Thyroid gland (tissue), 4 donors: ENCODE results near the gene FAM193B. TPM values are rescaled to one million over a fixed set of nuclear protein-coding genes. Genes with fewer than 3 reads are reported as not detected.

ENCODE experiments used
- DNase-seq, 2 donors: peaks; one replicate each; pipeline ENCODE4 v3.0.0-alpha.2; 2019
- H3K27ac ChIP-seq, 3 donors: fragments of 200-600 bp; sonication (generic); 1 replicate in 2 of 3; 2 replicates in 1 of 3; pipeline ENCODE4 v1.5.1; 2016 to 2019; ENCODE audit warnings: mild to moderate bottlenecking in 1 of 3, moderate library complexity in 1 of 3
- H3K27me3 ChIP-seq: fragments of 200-600 bp; sonication (generic); one replicate; pipeline ENCODE4 v1.5.1; 2019
- H3K36me3 ChIP-seq, 2 donors: fragments of 200-600 bp; sonication (generic); one replicate each; pipeline ENCODE4 v1.5.1; 2016 to 2019
- H3K4me1 ChIP-seq, 2 donors: fragments of 200-600 bp; sonication (generic); one replicate each; pipeline ENCODE4 v1.5.1; 2017 to 2019
- H3K4me3 ChIP-seq, 3 donors: fragments of 200-600 bp; sonication (generic); replicated peaks in 1 of 3; 1 replicate in 2 of 3; 2 replicates in 1 of 3; pipeline ENCODE4 v1.5.1; 2016; ENCODE audit warnings: mild to moderate bottlenecking in 1 of 3
- H3K9me3 ChIP-seq: fragments of 200-600 bp; sonication (generic); one replicate; pipeline ENCODE4 v1.5.1; 2017
- CTCF ChIP-seq, 6 experiments: fragments of 200-600 bp in 3 of 6; fragments of 450-650 bp in 3 of 6; sonication (generic) in 3 of 6; IDR thresholded peaks; one replicate each; pipeline ENCODE4 v1.5.1; 2016 to 2019; ENCODE audit warnings: antibody characterized with exemption in 6 of 6, mild to moderate bottlenecking in 2 of 6, inconsistent platforms in 1 of 6, moderate library complexity in 1 of 6
- POLR2A ChIP-seq, 2 donors: fragments of 450-650 bp; IDR thresholded peaks; one replicate each; pipeline ENCODE4 v1.6.1; 2017; ENCODE audit warnings: antibody characterized with exemption in 2 of 2, mild to moderate bottlenecking in 2 of 2, moderate library complexity in 1 of 2
- WGBS, 2 donors: methylation state at CpG; one replicate each; pipeline ENCODE4 v1.1.5; 2017; 5-methylcytosine and 5-hydroxymethylcytosine counted together
- intact Hi-C: fragments of 100-400 bp; cut with DNase I; formaldehyde crosslinking; loops from one replicate; pipeline ENCODE4 v1.15.1; 2023
- total RNA-seq, 4 donors: library from RNA; depleted of rRNA; stranded (reverse); fragments of >200 nt; gene quantifications; one replicate each; pipeline ENCODE4 v1.2.3, GENCODE V29; 2016

FAM193B gene
- total RNA-seq, 4 donors from 2014 or later: 38.0 to 54.7 (median 46.6) TPM

- no peaks in the 10 kb centered on the region for H3K9me3 ChIP-seq
- no peak for TF ChIP-seq CTCF (IDR thresholded peaks at IDR 0.05)
- TF ChIP-seq POLR2A (IDR thresholded peaks at IDR 0.05): no peak
- H3K4me1 ChIP-seq: peaks cover 10 to 28% of the 10 kb centered on the region in 2 donors
- 73 to 90% methylated on average over 6 of the region's 6 CpGs for WGBS, 2 donors
- H3K4me3 ChIP-seq: no peak overlapping the region
- no peaks in the 10 kb centered on the region for H3K27me3 ChIP-seq
- intact Hi-C loops: loop anchor here (2.0 to 10.0 kb wide), 4 partner anchors 43 to 385 kb away; no protein-coding TSS in a partner anchor
- no peak overlapping the region for H3K27ac ChIP-seq
- no peak for DNase-seq
- no peaks in the 10 kb centered on the region for H3K36me3 ChIP-seq
Observed at GRCh38 chr5:177499842-177500241, 54.5 kb downstream of the FAM193B start.

GRCh38 chr5:177498013-177498787, 56.2 kb downstream of the FAM193B start:
- TF ChIP-seq POLR2A (IDR thresholded peaks at IDR 0.05) (no peak), CTCF (IDR thresholded peaks at IDR 0.05) (no peak)
- H3K4me3 ChIP-seq: peak overlapping the region in 1 of 3 donors; percentile 73
- peaks cover 19 to 45% of the 10 kb centered on the region in 2 donors for H3K4me1 ChIP-seq
- no peaks in the 10 kb centered on the region for H3K9me3 ChIP-seq
- 17 to 22% methylated on average over 31 to 42 of the region's 48 CpGs for WGBS, 2 donors
- intact Hi-C loops: loop anchor here (2.0 kb wide), 1 partner anchor 41 kb away; no protein-coding TSS in a partner anchor
- H3K27ac ChIP-seq: peak overlapping the region in 2 of 3 donors; percentile 40 to 84
- H3K27me3 ChIP-seq: no peaks in the 10 kb centered on the region
- no peaks in the 10 kb centered on the region for H3K36me3 ChIP-seq
- peak; percentile 39 to 42 for DNase-seq

- Histone ChIP-seq H3K27ac (peak within 1 kb of the TSS; percentile 74 to 84 (median 76)), H3K27me3 (no peaks in the 10 kb centered on the region), H3K4me3 (peak within 1 kb of the TSS; percentile 50 to 73 (median 61)), H3K4me1 (peaks cover 19 to 51% of the 10 kb centered on the region in 2 donors), H3K36me3 (no peaks in the 10 kb centered on the region), H3K9me3 (no peaks in the 10 kb centered on the region)
- intact Hi-C loops: loop anchor here (2.0 kb wide), 1 partner anchor 41 kb away; no protein-coding TSS in a partner anchor
- TF ChIP-seq POLR2A (IDR thresholded peaks at IDR 0.05) (peak; percentile 77 to 97), CTCF (IDR thresholded peaks at IDR 0.05) (peak in 1 of 6 experiments; percentile 13)
- peak; percentile 93 to 94 for DNase-seq
- 0 to 4% methylated on average over 11 to 38 of the region's 73 CpGs for WGBS, 2 donors
Observed at GRCh38 chr5:177497292-177498012, 56.9 kb downstream of the FAM193B start, which contains the start of gene PDLIM7. Gene PDLIM7 (minus strand): TSS chr5:177497604. CDS start chr5:177496512, 1,092 bp downstream.

- Histone ChIP-seq H3K9me3 (no peaks in the 10 kb centered on the region), H3K27ac (peak overlapping the region; percentile 74 to 84 (median 76)), H3K36me3 (no peaks in the 10 kb centered on the region), H3K4me1 (peaks cover 19 to 51% of the 10 kb centered on the region in 2 donors), H3K4me3 (peak overlapping the region; percentile 50 to 73 (median 61)), H3K27me3 (no peaks in the 10 kb centered on the region)
- intact Hi-C loops: no loop called here
- DNase-seq: peak; percentile 71 to 76
- 10% methylated on average over 2 of the region's 29 CpGs; no CpG with 5 or more reads in 1 of the 2 donors for WGBS, 2 donors
- TF ChIP-seq CTCF (IDR thresholded peaks at IDR 0.05) (no peak), POLR2A (IDR thresholded peaks at IDR 0.05) (peak in 1 of 2 donors; percentile 18)
Observed at GRCh38 chr5:177496727-177497291, 57.6 kb downstream of the FAM193B start.
